GM12875 (cell line): ENCODE results near the gene ELL.

Experiments used
- H3K4me3 ChIP-seq: one replicate; pipeline ENCODE4 v1.5.1; 2011; ENCODE audit warnings: low read depth, low read length, control low read depth
- TF ChIP-seq, protein P1 (sequence below): IDR thresholded peaks from 2 replicates; pipeline ENCODE4 v1.5.1; 2011; ENCODE audit warnings: low read depth, mild to moderate bottlenecking, control low read depth, inconsistent platforms, low read length, moderate library complexity, borderline replicate concordance; ENCODE audit not compliant: insufficient read depth

ELL gene

DNA sequence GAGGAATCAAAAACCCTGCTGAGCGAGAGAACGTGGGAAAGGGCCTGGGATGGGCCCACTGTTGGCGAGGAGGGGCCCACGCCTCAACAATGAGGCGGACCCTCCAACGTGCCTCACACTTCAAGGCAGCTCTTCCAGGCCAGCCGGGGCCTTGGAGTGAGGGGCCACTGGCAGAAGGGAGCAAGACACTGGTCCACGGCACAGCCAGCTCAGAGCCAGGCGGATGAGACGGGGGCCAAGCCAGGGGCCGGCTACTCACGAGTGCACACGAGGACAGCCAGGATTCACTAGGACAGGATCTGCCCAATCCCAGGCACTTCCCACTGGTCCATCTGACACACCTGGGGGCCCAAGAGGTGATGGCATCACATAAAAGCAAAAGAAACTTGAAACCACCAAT, 20.5 kb downstream of the ELL start:
- TF ChIP-seq, protein P1, sequence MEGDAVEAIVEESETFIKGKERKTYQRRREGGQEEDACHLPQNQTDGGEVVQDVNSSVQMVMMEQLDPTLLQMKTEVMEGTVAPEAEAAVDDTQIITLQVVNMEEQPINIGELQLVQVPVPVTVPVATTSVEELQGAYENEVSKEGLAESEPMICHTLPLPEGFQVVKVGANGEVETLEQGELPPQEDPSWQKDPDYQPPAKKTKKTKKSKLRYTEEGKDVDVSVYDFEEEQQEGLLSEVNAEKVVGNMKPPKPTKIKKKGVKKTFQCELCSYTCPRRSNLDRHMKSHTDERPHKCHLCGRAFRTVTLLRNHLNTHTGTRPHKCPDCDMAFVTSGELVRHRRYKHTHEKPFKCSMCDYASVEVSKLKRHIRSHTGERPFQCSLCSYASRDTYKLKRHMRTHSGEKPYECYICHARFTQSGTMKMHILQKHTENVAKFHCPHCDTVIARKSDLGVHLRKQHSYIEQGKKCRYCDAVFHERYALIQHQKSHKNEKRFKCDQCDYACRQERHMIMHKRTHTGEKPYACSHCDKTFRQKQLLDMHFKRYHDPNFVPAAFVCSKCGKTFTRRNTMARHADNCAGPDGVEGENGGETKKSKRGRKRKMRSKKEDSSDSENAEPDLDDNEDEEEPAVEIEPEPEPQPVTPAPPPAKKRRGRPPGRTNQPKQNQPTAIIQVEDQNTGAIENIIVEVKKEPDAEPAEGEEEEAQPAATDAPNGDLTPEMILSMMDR: no peak
- no peak overlapping the region for H3K4me3 ChIP-seq

DNA sequence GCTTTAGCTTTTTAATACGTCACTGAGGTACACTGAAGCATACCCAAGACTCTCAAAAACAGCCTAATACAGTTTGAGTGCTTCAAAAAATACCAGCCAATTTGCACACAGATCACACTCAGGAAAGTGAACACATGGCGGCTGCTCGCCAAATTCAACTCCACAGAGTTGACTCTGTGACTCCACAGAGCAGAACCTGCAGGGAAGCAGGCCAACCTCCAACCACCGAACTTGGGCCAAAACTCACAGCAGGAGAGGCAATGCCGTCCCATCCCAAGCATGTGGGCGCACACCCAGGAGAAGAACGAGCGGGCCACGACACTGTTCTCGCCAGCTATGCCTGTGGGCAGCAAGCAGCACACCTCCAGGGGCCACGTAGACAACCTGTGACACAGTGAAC, 21.1 kb downstream of the ELL start:
- TF ChIP-seq, protein P1: no peak
- no peak overlapping the region for H3K4me3 ChIP-seq

DNA sequence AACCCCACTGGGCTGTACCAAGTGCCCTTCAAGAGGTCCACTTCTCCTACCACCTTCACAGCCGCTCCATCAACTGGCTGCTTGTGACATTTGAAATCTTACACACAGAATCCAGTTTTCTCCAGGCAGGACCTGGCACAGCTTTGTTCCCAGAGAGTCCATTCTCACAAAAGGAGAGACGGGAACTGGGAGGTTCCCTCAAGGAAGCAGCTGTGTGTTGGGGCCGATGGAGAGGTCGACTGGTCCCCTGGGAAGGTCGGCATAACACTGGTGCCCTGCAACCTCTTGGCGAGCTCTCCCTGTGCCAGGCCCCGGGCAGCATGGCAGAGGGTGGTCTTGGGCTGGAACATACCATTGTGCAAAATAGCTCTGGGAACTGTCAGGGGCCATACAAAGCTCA, 21.5 kb downstream of the ELL start:
- TF ChIP-seq, protein P1: no peak
- H3K4me3 ChIP-seq: no peak overlapping the region

DNA sequence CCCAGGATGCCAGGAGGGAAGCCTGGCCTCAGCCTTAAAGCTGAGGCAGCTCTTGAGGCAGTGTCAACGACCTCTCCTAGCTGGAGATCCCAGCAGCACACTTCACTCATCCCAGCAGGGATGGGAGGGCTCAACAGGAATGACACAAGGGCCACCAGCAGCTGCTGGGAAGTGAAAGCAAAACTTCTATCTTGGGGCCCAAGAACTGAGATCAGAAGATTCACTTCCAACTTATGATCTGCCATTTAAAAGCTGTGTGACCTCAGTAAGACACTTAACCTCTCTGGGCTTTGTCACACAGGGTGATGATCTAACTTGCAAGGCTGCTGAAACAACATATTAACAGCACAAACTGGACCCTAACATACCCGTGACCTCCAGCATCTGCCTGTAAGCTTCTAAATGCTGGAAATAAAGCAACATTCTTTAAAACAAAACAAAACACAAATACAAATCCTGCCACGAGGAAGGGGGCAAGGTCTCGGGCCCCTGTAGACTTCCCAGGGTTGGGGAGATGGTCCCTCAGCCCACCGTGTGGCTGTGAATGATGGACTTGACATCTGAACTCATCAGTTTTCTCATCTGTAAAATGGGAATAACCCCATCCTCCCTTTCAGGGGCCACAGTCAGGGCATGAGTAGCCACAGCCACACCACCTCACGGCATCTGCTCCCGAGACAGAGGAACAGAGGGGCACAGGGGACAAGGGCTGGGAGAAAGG, 22.7 kb downstream of the ELL start:
- no peak overlapping the region for H3K4me3 ChIP-seq
- TF ChIP-seq, protein P1: no peak

DNA sequence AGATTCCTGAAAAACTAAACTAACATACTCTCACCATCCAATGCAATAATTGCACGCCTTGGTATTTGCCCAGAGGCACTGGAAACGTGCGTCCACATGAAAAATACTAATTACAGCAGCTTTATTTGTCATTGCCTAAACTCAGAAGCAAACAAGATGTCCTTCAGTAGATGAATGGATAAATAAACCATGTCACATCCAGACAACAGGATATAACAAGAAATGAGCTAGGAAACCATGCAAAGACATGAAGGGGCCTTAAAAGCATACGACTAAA, 25.0 kb downstream of the ELL start:
- no peak overlapping the region for H3K4me3 ChIP-seq
- TF ChIP-seq, protein P1: no peak

DNA sequence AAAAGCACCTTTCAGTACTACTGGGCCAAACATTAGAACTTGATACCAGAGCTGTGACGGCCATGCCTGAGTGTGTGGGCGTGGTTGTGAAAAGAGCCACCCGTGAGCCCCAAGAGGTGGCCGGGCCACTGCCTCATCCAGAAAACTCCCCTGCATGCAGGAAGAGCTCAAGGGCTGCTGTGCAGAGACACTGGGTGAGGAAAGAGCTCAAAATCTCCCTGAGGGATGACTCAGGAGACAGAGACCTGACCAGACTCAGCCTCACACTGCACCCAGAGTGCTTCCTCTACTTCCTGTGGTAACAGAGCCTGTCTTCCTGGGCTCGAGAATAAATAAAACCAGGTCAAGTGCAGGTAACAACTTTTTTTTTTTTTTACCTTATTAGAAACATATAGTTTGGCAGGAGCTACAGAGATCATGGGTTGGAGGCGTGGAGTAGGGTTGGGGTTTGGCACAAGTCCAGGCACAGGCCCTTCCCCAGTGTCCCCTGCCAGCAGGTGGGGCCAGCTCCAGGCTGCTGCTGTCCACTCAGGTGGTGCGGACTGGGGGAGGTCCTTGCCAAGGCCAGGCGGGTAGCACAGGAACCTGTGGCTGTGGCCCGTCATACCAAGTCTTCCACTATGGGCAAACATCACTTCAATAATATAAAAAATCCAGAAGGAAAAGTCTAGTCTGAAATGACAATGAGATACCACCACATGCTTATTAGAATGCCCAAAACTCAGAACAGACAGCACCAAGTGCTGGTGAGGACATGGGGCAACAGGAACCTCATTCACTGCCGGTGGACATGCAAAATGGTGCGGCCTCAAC, 25.5 kb downstream of the ELL start:
- H3K4me3 ChIP-seq: no peak overlapping the region
- TF ChIP-seq, protein P1: no peak

DNA sequence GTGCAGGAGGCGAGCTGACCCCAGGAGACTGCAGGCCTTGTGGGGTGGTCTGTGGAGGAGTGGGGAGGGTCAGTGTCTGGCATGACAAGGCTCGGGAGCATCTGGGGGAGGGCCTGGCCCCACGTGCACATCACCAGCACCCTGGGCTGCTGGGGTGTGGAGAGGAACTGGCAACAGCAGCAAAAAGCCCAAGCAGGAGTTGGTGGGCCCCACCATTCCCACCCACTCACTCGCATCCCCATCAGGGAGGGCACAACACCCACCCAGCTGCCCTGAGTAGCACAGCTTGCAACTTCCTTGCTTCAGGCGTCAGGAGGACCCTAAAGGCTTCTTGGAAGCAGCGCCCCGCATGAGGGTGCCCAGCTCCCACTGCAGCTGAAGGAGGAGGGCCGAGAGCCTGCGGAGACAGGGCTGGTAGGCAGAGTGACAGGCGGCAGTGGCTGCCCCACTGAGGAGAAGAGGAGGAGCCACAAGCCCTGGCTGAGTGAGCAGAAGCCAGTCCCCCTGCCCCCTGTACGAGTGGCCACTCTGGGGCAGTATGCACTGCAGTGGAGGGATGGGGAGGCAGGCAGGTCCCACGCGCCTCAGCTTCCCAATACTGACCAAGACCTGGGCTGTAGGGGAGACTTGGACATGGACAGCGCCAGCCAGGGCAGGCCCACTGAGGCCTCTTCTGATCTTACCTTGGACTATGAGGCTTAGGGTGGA, 26.5 kb downstream of the ELL start:
- TF ChIP-seq, protein P1: no peak
- no peak overlapping the region for H3K4me3 ChIP-seq
